ENCODE results near the gene RAPGEF3. TPM values are rescaled to one million over a fixed set of nuclear protein-coding genes. Genes with fewer than 3 reads are reported as not detected.

The RAPGEF3 gene
- total and polyA plus RNA-seq, 2 donors (not counting 1 experiment from before 2014, with no cell fraction given), result 1.8 to 5.2 TPM

- ATAC-seq (ENCODE audit: low read depth), result no peak
- CTCF ChIA-PET, result interaction anchor here (0.6 to 14.1 kb wide), 10 partner anchors 8 to 730 kb away, joined by 3 to 452 read pairs (median 4); partner anchors contain the start of gene SLC48A1
- Histone ChIP-seq H3K79me2 (ENCODE audit: control insufficient read depth, insufficient read depth, low read length) (no peaks in the 10 kb centered on the region), H3K27me3 (replicated peaks in 1 of 4; ENCODE audit: control extremely low read depth in 1 of 4, control insufficient read depth in 3 of 4, insufficient read depth in 4 of 4, low read length in 3 of 4) (no peaks in the 10 kb centered on the region), H4K20me1 (ENCODE audit: control insufficient read depth, insufficient read depth, low read length, poor library complexity, severe bottlenecking) (no peaks in the 10 kb centered on the region), H2AFZ (ENCODE audit: insufficient read depth, low read depth, low read length, poor library complexity, severe bottlenecking) (no peak overlapping the region), H3K36me3 (replicated peaks in 1 of 2; ENCODE audit: control extremely low read depth in 1 of 2, control insufficient read depth in 1 of 2, extremely low read depth in 1 of 2, insufficient read depth in 2 of 2, low read length in 1 of 2) (no peaks in the 10 kb centered on the region), H3K4me1 (ENCODE audit: control insufficient read depth in 2 of 2, insufficient read depth in 2 of 2, low read length in 2 of 2) (peaks cover 20 to 35% of the 10 kb centered on the region in 2 donors), H3K27ac (ENCODE audit: low read length in 2 of 2) (no peak overlapping the region), H3K9me3 (ENCODE audit: control extremely low read depth in 1 of 3, control insufficient read depth in 2 of 3, insufficient read depth in 1 of 3, low read length in 2 of 3) (no peaks in the 10 kb centered on the region), H3K4me2 (replicated peaks; ENCODE audit: low read depth, low read length, poor library complexity, severe bottlenecking) (no peak overlapping the region), H3K4me3 (ENCODE audit: control extremely low read depth in 1 of 5, extremely low read depth in 1 of 5, insufficient read depth in 1 of 5, low read depth in 2 of 5, low read length in 4 of 5) (no peak overlapping the region), H3K9ac (ENCODE audit: low read length) (no peak overlapping the region)
- no peak for DNase-seq
- 100% methylated on average over 1 of the region's 3 CpGs for WGBS (ENCODE audit: insufficient coverage)
- POLR2A ChIA-PET, result interaction anchor here (0.8 kb wide), 1 partner anchor 21 kb away, joined by 3 read pairs; no protein-coding TSS in a partner anchor
- peaks cover 21% of the 10 kb centered on the region for H3K4me1 Mint-ChIP-seq
- H3K9me3 Mint-ChIP-seq (ENCODE audit: insufficient read depth), result no peaks in the 10 kb centered on the region
- no peak overlapping the region for H3K27ac Mint-ChIP-seq
- H3K4me3 Mint-ChIP-seq, result no peak overlapping the region
- no peak for TF ChIP-seq EZH2 (IDR thresholded peaks at IDR 0.05; ENCODE audit: borderline replicate concordance, insufficient read depth, low read depth, low read length, poor library complexity, severe bottlenecking)
- no peak for TF ChIP-seq CTCF (IDR thresholded peaks at IDR 0.05)
- intact Hi-C loops (cut with micrococcal nuclease), result no loop called here
- H3K27me3 Mint-ChIP-seq, result peaks cover 4% of the 10 kb centered on the region
Observed at GRCh38 chr12:47762850-47763465, 4.3 kb upstream of the RAPGEF3 start.

DNA sequence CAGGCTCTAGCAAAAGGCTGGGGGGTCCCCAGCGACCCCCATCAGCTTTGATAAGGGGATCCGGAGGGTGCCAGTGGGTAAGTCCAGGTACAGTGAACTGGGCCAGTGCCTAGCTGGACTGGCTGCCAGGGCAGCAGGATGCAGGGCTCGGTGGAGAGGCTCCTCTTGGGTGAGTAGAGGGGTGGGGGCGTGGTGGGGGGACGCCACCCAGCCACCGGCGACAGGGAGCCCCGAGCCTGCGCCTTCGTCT lies 171 bp downstream of the RAPGEF3 start:
- H3K4me3 ChIP-seq (ENCODE audit: control extremely low read depth in 1 of 5, extremely low read depth in 1 of 5, insufficient read depth in 1 of 5, low read depth in 2 of 5, low read length in 4 of 5), result peak overlapping the region in 4 of 5 experiments; percentile 64 to 71 (median 68)
- peak overlapping the region; percentile 72 for H3K9ac ChIP-seq (ENCODE audit: low read length)

More for the DNA sequence above, 171 bp downstream of the RAPGEF3 start:
- Mint-ChIP-seq H3K4me3 (peak overlapping the region; percentile 85), H3K27ac (peak overlapping the region; percentile 50), H3K27me3 (no peaks in the 10 kb centered on the region), H3K9me3 (ENCODE audit: insufficient read depth) (no peaks in the 10 kb centered on the region), H3K4me1 (peaks cover 52% of the 10 kb centered on the region)
- TF ChIP-seq EZH2 (IDR thresholded peaks at IDR 0.05; ENCODE audit: borderline replicate concordance, insufficient read depth, low read depth, low read length, poor library complexity, severe bottlenecking), result no peak
- no peak for TF ChIP-seq CTCF (IDR thresholded peaks at IDR 0.05)
- H3K27me3 ChIP-seq (replicated peaks in 1 of 4; ENCODE audit: control extremely low read depth in 1 of 4, control insufficient read depth in 3 of 4, insufficient read depth in 4 of 4, low read length in 3 of 4), result no peaks in the 10 kb centered on the region
- intact Hi-C loops (cut with micrococcal nuclease), result loop anchor here (2.0 kb wide), 1 partner anchor 14 kb away; the partner anchor contains the start of gene SLC48A1
- H3K4me1 ChIP-seq (ENCODE audit: control insufficient read depth in 2 of 2, insufficient read depth in 2 of 2, low read length in 2 of 2), result peaks cover 54 to 66% of the 10 kb centered on the region in 2 donors
- POLR2A ChIA-PET, result interaction anchor here (0.6 to 7.3 kb wide), 8 partner anchors 11 to 573 kb away, joined by 3 to 43 read pairs (median 5); partner anchors contain the start of gene SLC48A1
- H2AFZ ChIP-seq (ENCODE audit: insufficient read depth, low read depth, low read length, poor library complexity, severe bottlenecking), result peak overlapping the region; percentile 89
- WGBS (ENCODE audit: insufficient coverage), result 2% methylated on average over 9 of the region's 10 CpGs
- ATAC-seq (ENCODE audit: low read depth) (no peak), DNase-seq (no peak)
- no peaks in the 10 kb centered on the region for H4K20me1 ChIP-seq (ENCODE audit: control insufficient read depth, insufficient read depth, low read length, poor library complexity, severe bottlenecking)
- no peaks in the 10 kb centered on the region for H3K79me2 ChIP-seq (ENCODE audit: control insufficient read depth, insufficient read depth, low read length)
- peak overlapping the region; percentile 97 for H3K4me2 ChIP-seq (replicated peaks; ENCODE audit: low read depth, low read length, poor library complexity, severe bottlenecking)
- H3K27ac ChIP-seq (ENCODE audit: low read length in 2 of 2), result no peak overlapping the region
- no peaks in the 10 kb centered on the region for H3K9me3 ChIP-seq (ENCODE audit: control extremely low read depth in 1 of 3, control insufficient read depth in 2 of 3, insufficient read depth in 1 of 3, low read length in 2 of 3)
- CTCF ChIA-PET, result interaction anchor here (0.8 to 14.1 kb wide), 12 partner anchors 13 to 107 kb away, joined by 3 to 452 read pairs (median 10); partner anchors contain the start of gene SLC48A1
- no peaks in the 10 kb centered on the region for H3K36me3 ChIP-seq (replicated peaks in 1 of 2; ENCODE audit: control extremely low read depth in 1 of 2, control insufficient read depth in 1 of 2, extremely low read depth in 1 of 2, insufficient read depth in 2 of 2, low read length in 1 of 2)
